B cell (primary cell): ENCODE data around the gene RGS3.

Source experiments
- CTCF ChIP-seq: fragments of 200-600 bp; IDR thresholded peaks from one replicate; pipeline ENCODE4 v1.8.0; 2022; ENCODE audit warnings: antibody characterized with exemption, mild to moderate bottlenecking
- EZH2 ChIP-seq: IDR thresholded peaks from 2 replicates; pipeline ENCODE4 v1.6.1; 2012; ENCODE audit warnings: borderline replicate concordance, low read depth, mild to moderate bottlenecking, moderate library complexity, low read length; ENCODE audit not compliant: insufficient read depth, poor library complexity, severe bottlenecking

- TF ChIP-seq CTCF (no peak), EZH2 (no peak)
Observed at GRCh38 chr9:113616621-113617496, 153.3 kb downstream of the RGS3 start.
